ENCODE measurements around the gene ATOH8.

GRCh38 chr2:85791704-85792565 lies 38.1 kb downstream of the ATOH8 start:
- TF ChIP-seq EZH2phosphoT487 (IDR thresholded peaks at IDR 0.05; ENCODE audit: insufficient read depth, low read depth) (no peak), EZH2 (IDR thresholded peaks at IDR 0.05; ENCODE audit: insufficient read depth, poor library complexity, severe bottlenecking) (no peak)

All from GM23248 (cell line).